IPS-NIHi7 (cell line): Measurements from ENCODE around the gene DMXL1.

Source experiments
- DNase-seq: peaks from one replicate; pipeline ENCODE4 v3.0.0; 2012; ENCODE audit warnings: mixed read lengths; ENCODE audit errors: extremely low spot score

The DMXL1 gene, protein sequence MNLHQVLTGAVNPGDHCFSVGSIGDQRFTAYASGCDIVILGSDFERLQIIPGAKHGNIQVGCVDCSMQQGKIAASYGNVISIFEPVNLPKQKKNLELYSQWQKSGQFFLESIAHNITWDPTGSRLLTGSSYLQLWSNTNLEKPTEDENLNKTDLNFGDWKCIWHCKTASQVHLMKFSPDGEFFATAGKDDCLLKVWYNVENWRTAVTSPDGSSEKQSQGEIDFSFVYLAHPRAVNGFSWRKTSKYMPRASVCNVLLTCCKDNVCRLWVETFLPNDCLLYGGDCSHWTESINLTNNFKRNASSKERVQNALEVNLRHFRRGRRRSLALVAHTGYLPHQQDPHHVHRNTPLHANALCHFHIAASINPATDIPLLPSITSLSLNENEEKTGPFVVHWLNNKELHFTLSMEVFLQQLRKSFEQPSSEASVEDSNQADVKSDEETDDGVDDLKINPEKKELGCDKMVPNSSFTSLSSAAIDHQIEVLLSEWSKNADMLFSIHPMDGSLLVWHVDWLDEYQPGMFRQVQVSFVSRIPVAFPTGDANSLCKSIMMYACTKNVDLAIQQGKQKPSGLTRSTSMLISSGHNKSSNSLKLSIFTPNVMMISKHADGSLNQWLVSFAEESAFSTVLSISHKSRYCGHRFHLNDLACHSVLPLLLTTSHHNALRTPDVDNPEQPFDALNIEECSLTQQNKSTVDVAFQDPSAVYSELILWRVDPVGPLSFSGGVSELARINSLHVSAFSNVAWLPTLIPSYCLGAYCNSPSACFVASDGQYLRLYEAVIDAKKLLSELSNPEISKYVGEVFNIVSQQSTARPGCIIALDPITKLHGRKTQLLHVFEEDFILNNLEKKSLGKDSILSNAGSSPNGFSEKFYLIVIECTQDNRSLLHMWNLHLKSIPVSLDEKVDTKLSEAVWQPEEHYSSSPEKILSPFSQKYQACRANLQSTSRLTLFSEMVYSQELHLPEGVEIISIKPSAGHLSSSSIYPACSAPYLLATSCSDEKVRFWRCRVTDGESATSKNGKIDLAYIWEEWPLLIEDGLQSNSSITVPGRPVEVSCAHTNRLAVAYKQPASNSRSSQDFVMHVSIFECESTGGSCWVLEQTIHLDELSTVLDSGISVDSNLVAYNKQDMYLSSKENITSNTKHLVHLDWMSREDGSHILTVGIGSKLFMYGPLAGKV (N-terminal part only)

DNA sequence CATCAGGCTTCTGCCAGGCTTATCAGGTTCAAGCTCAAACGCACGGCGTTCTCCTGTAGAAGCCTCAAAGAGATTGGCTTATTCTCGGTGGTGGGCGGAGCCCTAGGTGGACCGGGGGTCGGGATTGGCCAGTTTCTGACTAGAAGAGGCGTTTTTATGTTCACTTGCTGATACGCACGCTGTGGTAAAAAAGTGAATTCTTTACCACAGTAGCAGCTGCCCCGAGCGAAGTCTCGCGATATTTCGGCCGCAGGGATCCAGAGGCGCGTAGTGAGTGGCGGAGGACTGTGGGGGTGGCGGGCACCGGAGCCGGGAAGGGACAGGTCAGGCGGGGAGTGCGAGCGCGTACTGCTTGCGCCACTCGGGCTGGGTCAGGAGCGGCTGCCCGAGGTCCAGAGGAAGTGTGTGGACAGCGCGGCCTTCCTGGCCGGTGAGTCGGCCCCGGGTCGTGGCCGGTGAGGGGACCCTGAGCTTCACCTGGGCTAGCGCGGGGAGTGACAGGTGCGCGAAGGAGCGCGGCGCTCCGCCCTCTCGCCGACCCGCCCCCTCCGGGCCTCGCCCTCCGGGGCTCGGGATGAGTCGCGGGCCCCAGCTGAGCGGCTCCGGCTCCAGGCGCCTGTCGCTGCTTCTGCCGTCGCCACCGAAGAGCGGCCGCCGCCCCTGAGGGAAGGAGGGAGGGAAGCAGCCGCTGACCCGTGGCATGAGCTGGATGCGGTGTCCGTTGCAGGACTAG is at the start of gene DMXL1:
DMXL1 (plus strand) TSS at position 260 of the 733 bp plus-strand sequence. CDS start 483 bp downstream, outside the sequence.
- DNase-seq = peak; percentile 84

DNA sequence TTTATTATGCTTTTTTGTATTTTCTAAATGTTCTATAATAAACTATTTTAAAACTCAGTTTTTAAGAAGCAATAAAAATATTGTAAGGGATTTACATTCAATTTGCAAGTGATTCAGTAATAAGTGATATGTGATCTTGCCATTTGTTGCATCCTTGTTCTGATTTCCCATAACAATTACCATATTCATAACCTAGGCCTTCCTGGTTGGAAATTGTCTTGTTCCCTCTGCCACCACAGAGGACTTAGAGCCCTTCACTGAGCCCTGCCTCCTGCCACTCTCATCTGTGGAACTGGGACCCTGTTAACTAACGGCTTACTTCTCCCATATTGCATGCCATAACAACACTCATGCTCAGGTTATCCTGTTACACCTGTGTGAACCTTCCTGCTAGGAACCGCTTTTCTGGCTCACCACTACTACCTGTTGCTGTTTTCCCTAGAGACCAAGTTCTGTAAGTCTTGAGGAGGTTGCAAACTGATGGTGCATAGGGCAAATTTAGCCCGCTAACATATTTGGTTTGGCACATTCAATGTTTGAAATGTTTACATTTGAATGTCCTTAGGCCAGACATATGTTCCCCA is 49.6 kb upstream of the DMXL1 start:
- DNase-seq = no peak

DNA sequence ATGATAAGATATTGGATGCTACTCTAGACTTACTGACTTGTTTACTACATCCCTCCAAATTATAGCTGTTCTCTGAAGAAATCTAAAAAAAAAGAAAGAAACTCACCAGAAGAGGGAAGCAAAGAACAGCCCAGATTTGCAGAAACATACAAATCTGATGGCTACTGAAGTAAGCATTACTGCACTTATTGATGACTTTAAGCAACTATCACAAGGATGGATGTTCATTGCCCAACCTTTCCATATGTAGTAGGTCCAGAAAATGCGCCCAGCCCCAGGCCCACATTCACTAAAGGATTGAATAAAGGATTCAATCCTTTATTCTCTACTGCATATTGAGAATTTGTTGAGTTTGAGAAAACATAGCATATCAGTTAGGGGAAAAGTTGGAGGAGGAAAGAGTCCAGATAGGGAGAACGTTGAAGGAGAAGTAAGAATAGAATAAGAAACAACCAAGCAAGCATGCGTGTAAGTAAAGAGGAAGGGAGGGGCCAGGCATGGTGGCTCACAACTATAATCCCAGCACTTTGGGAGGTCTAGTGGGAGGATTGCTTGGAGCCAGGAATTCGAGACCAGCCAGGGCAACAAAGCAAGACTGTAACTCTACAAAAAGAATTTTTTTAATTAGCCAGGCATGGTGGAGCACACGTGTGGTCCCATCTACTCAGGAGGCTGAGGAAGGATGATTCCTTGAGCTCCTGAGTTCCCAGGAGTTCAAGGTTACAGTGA is 48.7 kb upstream of the DMXL1 start:
- peak; percentile 54 for DNase-seq

DNA sequence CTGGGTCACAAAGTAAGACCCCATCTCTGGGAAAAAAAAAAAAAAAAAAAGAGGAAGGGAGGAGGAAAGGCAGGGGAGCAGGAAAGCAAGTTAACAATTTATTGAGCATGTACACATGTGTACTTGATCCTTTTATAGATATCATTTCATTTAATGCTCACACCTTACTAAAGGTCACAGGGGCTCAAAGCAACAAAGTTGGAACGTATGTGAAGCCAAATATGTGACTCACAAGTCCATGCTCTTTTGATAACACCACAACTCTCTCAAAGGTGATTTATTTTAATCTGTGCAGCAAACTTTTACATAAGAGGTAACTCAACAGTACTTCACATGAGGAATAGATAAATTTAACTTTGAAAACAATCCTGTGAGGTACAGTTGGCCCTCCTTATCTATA is 48.1 kb upstream of the DMXL1 start:
- no peak for DNase-seq

DNA sequence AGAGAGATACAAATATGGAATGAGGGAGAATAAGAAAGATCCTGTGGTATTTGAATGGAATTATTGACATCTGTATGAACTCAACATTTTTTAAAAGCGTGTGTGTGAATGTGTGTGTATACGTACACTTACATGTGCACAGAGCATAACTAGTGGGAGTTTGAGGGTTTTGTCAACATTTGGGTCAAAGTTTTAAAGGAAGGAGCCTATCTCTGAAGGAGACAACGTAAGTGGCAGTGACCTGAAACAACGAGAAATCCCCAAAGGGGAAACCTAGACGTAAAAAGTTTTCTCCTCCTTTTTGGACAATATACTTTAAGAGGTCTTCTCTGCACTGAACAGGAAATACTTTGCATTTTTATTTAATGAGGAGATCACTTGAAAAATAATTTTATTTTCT is 42.3 kb upstream of the DMXL1 start:
- DNase-seq = no peak

DNA sequence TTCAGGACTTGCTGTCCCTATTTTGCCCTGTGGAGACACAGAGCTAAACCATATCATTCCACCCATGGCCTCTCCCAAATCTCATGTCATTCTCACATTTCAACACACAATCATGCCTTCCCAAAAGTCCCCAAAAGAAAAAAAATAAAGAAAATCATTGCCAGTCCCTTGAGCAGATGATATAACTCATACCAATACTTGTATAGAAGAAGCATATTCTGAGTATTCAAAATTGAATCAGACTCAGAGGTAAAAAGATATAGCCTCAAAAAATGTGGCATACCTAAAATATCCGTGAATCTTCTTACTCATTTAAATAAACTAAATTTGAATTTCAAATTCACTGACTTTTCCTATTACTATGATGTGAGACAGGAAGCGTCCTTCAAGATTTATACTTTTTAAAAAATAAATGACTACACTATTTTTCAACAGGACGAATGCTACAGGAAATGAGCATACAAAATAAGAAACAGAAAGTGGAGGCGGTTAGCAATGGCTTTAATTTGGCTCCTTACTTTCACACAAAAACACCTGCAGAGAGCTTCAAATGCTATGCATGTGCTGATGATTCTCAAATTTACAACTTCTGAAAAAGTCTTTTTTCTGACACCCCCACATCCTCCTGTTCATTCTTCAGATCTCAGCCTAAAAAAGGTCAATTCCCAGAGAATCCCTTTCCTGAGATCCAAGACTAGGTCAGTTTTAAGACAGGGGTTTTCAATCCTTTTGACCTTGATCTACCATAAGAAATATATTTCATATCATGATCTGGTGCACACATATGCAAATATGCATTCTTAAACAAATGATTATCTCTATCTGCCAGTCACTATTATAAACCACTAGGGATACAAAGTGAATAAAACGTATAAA is 39.6 kb upstream of the DMXL1 start:
- no peak for DNase-seq

DNA sequence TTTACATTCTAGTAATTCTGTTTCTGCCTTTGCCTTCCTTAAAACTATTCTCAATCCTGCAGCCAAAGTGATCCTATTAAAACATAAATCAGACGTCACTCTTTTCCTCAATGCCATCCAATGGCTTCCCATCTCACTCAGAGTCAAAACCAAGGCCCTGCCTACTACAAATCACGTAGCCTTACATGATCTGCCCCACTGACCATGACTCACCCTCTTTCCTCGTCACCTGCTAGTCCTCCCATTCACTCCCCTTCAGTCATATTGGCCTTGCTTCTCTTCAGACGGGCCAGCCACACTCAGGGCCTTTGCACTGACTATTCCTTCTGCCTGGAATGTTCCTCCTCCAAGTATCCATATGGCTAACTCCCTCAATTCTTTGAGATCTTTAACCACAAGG is 39.0 kb upstream of the DMXL1 start:
- DNase-seq = peak; percentile 23

DNA sequence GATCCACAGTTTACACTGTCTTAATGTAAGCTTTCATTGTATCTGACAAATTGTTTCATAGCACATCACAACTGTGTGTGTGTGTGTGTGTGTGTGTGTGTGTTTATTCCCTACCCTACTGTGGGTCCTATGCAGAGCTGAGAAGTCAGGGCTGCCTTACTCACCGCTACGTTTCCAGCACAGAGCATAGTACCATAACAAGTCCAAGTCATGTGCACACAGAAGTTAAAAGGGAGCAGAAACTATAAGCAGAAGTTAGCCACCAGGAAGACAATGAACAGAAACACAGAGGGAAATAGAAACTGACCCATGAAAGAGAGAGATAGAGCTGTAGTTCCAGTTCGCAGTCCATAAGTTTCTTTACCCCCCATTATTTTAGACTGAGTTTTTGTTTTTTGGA is 38.2 kb upstream of the DMXL1 start:
- no peak for DNase-seq

DNA sequence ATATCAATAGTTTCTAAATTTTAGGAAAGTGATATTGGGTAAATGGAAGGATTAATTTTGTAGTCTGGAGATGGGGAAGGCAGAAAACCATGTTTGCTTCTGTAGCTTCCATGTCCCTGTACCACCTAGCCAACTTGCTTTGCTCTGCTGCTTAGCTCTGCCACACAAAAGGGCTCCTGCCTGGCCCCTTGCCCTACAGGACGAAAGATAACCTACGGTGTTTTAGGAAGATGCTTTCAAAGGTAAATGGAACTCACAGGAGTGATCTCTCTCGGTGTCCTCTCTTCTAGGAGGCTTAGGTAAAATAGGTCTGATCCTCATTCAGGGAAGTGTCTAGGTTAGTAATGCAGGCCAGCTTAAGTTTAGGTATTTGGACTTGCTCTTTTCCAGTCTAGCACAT is 37.8 kb upstream of the DMXL1 start:
- no peak for DNase-seq

DNA sequence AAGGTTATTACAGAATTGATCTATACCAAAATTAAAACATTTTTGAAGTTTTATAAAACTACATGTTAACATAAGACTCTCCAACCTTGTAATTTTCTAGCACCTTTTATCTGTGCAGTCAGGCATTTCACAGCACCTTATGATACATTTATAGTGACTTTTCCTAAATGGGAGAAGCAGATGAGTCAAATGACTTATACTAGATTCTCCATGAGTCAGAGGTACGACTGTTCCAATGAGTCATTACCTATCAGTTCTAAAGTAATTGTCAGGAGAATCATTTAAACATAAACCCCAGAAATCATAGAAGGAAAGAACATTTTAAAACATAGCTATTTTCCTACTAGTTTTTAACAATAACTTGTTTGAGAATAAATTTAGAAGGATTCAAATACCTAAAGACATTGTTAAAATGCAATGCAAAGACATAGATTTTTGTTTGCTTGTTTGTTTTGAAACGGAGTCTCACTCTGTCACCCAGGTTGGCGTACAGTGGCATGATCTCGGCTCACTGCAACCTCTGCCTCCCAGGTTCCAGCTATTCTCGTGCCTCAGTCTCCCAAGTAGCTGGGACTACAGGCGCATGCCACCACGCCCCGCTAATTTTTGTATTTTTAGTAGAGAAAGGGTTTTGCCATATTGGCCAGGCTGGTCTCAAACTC is 34.7 kb upstream of the DMXL1 start:
- no peak for DNase-seq

DNA sequence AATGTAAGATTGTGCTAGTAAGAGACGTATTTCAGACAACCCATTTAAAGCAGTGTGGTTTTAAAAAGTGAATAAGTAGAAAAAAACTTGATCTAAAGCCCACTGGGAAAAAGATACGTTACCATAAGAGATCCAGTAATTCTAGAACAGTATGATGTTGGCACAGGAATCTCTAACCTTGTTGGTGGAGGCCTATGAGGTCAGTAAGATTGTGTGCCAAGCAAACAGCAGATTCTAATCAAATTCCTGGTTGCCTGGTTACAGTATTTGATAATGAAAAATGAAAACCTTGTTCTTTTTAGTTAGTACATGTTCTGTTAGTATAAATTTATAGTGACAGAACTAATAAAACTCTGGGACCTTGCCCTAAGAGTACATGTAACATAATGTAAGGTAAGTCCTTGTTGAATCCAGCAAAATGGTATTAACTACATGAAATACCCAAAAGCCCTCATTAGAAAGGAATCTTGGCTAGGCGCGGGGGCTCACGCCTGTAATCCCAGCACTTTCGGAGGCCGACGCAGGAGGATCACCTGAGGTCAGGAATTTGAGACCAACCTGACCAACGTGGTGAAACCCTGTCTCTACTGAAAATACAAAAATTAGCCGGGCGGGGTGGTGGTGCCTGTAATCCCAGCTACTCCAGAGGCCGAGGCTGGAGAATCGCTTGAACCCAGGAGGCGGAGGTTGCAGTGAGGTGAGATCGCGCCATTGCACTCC is 33.2 kb upstream of the DMXL1 start:
- DNase-seq = no peak

DNA sequence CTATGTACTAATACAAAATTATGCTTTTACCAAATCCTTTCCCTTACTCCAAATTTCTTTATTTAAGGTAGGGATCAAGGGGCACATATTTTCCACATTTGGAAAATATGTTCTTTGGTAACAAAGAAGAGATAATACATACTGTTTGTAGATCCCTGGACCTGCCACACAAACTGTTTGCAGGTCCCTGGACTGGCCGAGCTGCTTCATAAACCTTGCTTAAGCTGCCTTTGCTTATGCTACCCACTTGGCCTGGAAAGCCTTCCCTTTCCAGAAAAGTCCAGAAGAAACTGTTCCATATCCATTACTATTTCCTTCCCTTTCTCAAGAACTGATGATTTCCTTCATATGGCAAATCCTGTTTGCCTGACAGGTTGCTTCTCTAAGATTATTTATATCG is 22.6 kb upstream of the DMXL1 start:
- DNase-seq = no peak

DNA sequence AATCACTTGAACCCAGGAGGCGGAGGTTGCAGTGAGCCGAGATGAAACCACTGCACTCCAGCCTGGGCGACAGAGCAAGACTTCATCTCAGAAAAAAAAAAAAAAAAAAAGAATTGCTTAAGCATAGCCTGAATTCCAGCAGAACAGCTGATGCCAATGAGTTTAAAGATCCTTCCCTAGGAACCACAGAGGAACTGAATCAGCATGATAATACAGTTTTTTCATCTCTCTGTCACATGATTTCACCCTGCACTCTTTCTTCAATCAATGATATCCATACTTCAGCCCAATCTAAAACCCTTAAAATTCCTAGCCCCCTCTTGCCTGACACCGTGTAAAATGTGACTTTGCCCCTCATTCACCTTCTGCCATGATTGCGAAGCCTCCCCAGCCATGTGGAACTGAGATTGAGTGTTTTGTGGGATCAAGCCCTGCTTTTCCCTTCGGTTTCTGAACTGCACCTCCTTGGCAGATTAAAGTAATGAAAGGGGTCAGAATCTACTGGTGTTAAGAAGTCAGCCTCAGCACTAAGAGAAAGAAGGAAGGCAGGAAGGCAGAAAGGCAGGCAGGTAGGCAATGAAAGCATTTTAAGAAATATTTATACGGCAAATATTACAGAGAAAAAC is 20.9 kb upstream of the DMXL1 start:
- peak; percentile 50 for DNase-seq

DNA sequence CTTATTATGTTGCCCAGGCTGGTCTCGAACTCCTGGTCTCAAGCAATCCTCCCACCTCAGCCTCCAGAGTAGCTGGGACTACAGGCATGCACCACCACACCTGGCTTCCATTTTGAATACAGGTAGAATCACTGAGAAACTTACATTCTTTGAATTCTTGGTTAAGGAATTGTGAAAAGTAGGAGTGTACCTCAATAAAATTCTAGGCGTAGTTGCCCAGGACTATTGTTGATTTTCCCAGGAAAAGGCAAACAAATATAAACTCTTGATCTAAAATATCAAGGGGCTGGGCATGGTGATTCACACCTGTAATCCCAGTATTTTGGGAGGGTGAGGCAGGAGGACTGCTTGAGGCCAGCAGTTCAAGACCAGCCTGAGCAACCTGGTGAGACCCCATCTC is 16.8 kb upstream of the DMXL1 start:
- DNase-seq = no peak

DNA sequence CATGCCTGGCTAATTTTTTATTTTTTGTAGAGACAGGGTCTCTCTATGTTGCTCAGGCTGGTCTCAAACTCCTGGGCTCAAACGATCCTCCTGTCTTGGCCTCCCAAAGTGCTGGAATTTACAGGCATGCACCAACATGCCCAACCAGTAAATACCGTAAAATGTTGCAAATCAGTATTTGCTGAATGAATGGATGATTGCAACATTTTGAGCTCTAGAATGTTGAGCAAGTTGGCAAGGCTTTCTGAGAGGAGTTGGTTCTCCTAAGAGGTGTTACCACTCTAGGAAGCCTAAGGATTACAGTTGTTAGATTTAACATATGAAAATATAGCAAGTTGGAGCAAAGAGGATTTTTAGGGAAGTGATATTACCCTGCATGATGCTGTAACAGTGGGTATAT is 15.6 kb upstream of the DMXL1 start:
- no peak for DNase-seq

DNA sequence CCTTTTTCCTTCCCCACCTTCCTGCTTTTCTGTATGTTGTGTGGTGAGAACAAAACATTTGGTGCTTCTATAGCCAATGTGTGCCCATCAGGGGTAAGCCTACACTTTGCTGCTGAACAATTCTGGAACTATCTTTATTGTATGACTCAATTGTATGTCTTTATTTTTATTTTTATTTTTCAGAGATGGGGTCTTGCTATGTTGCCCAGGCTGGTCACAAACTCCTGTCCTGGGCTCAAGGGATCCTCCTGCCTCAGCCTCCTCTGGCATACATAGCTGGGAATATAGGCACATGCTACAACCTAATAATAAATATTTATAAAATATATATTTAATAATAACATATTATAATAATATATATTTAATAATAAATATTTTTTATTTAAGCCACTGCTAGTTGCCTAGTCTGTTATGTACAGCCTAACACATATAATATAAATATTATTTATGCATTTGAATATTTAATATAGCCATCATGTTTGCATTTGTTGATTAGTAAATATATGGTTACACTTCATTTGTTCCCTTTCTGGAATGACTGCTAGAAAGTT is 11.8 kb upstream of the DMXL1 start:
- DNase-seq = no peak

DNA sequence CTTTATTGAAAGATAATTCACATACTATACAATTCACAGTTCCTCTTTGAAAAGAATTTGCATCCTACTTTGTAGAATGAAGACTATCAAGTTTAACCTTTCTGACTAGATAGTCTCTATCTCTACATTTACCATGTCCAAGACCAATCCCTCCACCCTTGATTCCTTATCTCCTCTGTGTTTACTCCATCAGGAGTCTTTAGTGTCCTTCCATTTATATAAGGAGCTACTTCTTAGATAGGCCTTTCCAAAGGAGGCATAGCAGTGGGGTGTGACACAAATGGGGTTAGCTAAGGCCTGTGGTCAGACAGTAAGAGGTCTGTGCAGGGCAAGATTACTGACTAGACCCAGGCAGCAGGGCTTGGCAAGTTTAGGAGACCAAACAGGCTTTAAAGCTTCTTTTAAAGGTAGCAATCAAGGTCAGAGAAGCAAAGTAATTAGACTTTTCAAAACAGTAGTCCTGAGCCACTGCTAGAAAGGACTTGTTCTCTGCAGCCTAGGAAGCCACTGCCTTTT is 11.1 kb upstream of the DMXL1 start:
- DNase-seq = no peak
